HCT116 (cell line): ENCODE data around the gene CNTN5. TPM values are rescaled to one million over a fixed set of nuclear protein-coding genes. Genes with fewer than 3 reads are reported as not detected.
"Not testable (repeated sequence)": the region's sequence is repeated elsewhere in the genome, so short reads cannot be mapped to it uniquely, and the experiment has no call there.

ENCODE experiments used
- ATAC-seq: fragments of 200-7000 bp; cut with Tn5 transposase; 2 replicates; pipeline ENCODE4 v1.9.1; 2020; ENCODE audit warnings: mild to moderate bottlenecking, moderate library complexity
- BruUV-seq: library from RNA; stranded (reverse); fragments of 400-500 nt; replicated peaks from 2 replicates; lab custom pipeline; 2021; lab: Mats Ljungman, UMichigan
- CTCF ChIA-PET: fragments of 300-600 bp; sonication (Branson Sonifier 250); formaldehyde crosslinking; loops from one replicate; lab custom pipeline; 2021; ENCODE audit warnings: antibody characterized with exemption; lab: Charles Lee
- POLR2A ChIA-PET: fragments of 300-600, 350-600 bp; sonication (Branson Sonifier 250); formaldehyde crosslinking; loops from one replicate; lab custom pipeline; 2021; ENCODE audit warnings: antibody characterized with exemption; lab: Charles Lee
- RAD21 ChIA-PET, 2 experiments: fragments of 300-600 bp; sonication (Branson Sonifier 250); formaldehyde crosslinking; loops; one replicate each; lab custom pipeline; 2023; ENCODE audit warnings: low total read pairs in 2 of 2; ENCODE audit not compliant: uncharacterized antibody in 2 of 2, unreplicated experiment in 2 of 2, low non-redundant PET in 1 of 2; lab: Charles Lee
- DNase-seq: peaks from one replicate; pipeline ENCODE4 v3.0.0-alpha.2; 2010; ENCODE audit warnings: low read depth, low spot score
- H2AFZ ChIP-seq: fragments of 200-600 bp; shearing (Covaris generic), sonication (generic); 2 replicates; pipeline ENCODE4 v1.6.1; 2017; ENCODE audit warnings: low read depth, mixed run types, mixed read lengths, antibody characterized with exemption, low read length; ENCODE audit not compliant: poor library complexity, severe bottlenecking
- H3K27ac ChIP-seq: 2 replicates; pipeline ENCODE4 v1.5.1; 2012; ENCODE audit warnings: low read depth, low read length
- H3K27me3 ChIP-seq: fragments of 200-600 bp; sonication (generic); 2 replicates; pipeline ENCODE4 v1.6.1; 2016; ENCODE audit warnings: mixed run types, low read length, mixed read lengths; ENCODE audit not compliant: insufficient read depth
- H3K36me3 ChIP-seq, 2 experiments: fragments of 200-500 bp in 1 of 2; fragments of 200-600 bp in 1 of 2; sonication (Bioruptor generic) in 1 of 2; sonication (generic) in 1 of 2; 2 replicates each; pipeline versions ENCODE4 v1.5.1 to v1.6.1; 2014 to 2016; ENCODE audit warnings: low read length in 2 of 2, inconsistent platforms in 1 of 2, mixed read lengths in 1 of 2, mixed run types in 1 of 2; ENCODE audit not compliant: insufficient read depth in 2 of 2, control insufficient read depth in 1 of 2
- H3K4me1 ChIP-seq, 2 experiments: fragments of 200-600 bp in 1 of 2; sonication (generic) in 1 of 2; 2 replicates each; pipeline versions ENCODE4 v1.5.1 to v1.6.1; 2012 to 2017; ENCODE audit warnings: low read length in 2 of 2, inconsistent platforms in 1 of 2, mild to moderate bottlenecking in 1 of 2, mixed read lengths in 1 of 2, mixed run types in 1 of 2, moderate library complexity in 1 of 2; ENCODE audit not compliant: insufficient read depth in 2 of 2, control insufficient read depth in 1 of 2
- H3K4me2 ChIP-seq: fragments of 200-600 bp; sonication (generic); 2 replicates; pipeline ENCODE4 v1.6.1; 2017; ENCODE audit warnings: mixed run types, low read length, mixed read lengths
- H3K4me3 ChIP-seq, 2 experiments: fragments of 200-600 bp in 1 of 2; sonication (generic) in 1 of 2; replicated peaks in 1 of 2; 2 replicates each; pipeline ENCODE4 v1.5.1; 2011 to 2016; ENCODE audit warnings: low read length in 2 of 2, control low read depth in 1 of 2, low read depth in 1 of 2, mild to moderate bottlenecking in 1 of 2, mixed read lengths in 1 of 2, mixed run types in 1 of 2
- H3K79me2 ChIP-seq: fragments of 200-600 bp; sonication (generic); 2 replicates; pipeline ENCODE4 v1.6.1; 2017; ENCODE audit warnings: mild to moderate bottlenecking, mixed run types, low read length, moderate library complexity, mixed read lengths; ENCODE audit not compliant: insufficient read depth
- H3K9ac ChIP-seq: fragments of 200-600 bp; sonication (generic); 2 replicates; pipeline ENCODE4 v1.6.1; 2016; ENCODE audit warnings: low read length, mixed read lengths
- H3K9me2 ChIP-seq: fragments of 200-600 bp; sonication (generic), shearing (Covaris generic); 2 replicates; pipeline ENCODE4 v1.6.1; 2017; ENCODE audit warnings: mixed run types, mild to moderate bottlenecking, moderate library complexity; ENCODE audit not compliant: insufficient read depth
- H3K9me3 ChIP-seq, 2 experiments: fragments of 200-500 bp in 1 of 2; fragments of 200-600 bp in 1 of 2; sonication (Bioruptor generic) in 1 of 2; sonication (generic) in 1 of 2; 2 replicates each; pipeline ENCODE4 v1.6.1; 2014 to 2017; ENCODE audit warnings: low read length in 2 of 2, mixed read lengths in 2 of 2, inconsistent platforms in 1 of 2, low read depth in 1 of 2, mild to moderate bottlenecking in 1 of 2, mixed run types in 1 of 2, moderate library complexity in 1 of 2; ENCODE audit not compliant: control insufficient read depth in 1 of 2, insufficient read depth in 1 of 2
- H4K20me1 ChIP-seq: fragments of 200-600 bp; sonication (generic), shearing (Covaris generic); 2 replicates; pipeline ENCODE4 v1.6.1; 2017; ENCODE audit warnings: mixed run types, mild to moderate bottlenecking, moderate library complexity; ENCODE audit not compliant: insufficient read depth
- CBX3 ChIP-seq: IDR thresholded peaks from 2 replicates; pipeline ENCODE4 v1.6.1; 2012; ENCODE audit warnings: low read depth
- CEBPB ChIP-seq: IDR thresholded peaks from 2 replicates; pipeline ENCODE4 v1.6.1; 2012; ENCODE audit warnings: low read depth
- EZH2 ChIP-seq: fragments of 200-600 bp; sonication (generic); IDR thresholded peaks from 2 replicates; pipeline ENCODE4 v1.6.1; 2017; ENCODE audit warnings: antibody characterized with exemption, mixed run types
- MAX ChIP-seq: IDR thresholded peaks from 2 replicates; pipeline ENCODE4 v1.6.1; 2012
- RAD21 ChIP-seq: IDR thresholded peaks from 2 replicates; pipeline ENCODE4 v1.6.1; 2012; ENCODE audit warnings: low read depth, mild to moderate bottlenecking
- SP1 ChIP-seq: IDR thresholded peaks from 2 replicates; pipeline ENCODE4 v1.6.1; 2012; ENCODE audit warnings: low read depth
- SRF ChIP-seq: IDR thresholded peaks from 2 replicates; pipeline ENCODE4 v1.6.1; 2012; ENCODE audit warnings: low read depth
- TCF7L2 ChIP-seq: IDR thresholded peaks from 2 replicates; pipeline ENCODE4 v1.7.0; 2011; ENCODE audit warnings: borderline replicate concordance, inconsistent platforms; ENCODE audit not compliant: insufficient read depth, insufficient read length; ENCODE audit errors: extremely low read depth
- YY1 ChIP-seq: IDR thresholded peaks from 2 replicates; pipeline ENCODE4 v1.6.1; 2011; ENCODE audit warnings: low read length, low read depth, moderate library complexity, mild to moderate bottlenecking; ENCODE audit not compliant: insufficient replicate concordance; ENCODE audit errors: extremely low read depth
- ZFX ChIP-seq: fragments of 450-650 bp; IDR thresholded peaks from 2 replicates; pipeline ENCODE4 v1.6.1; 2017
- intact Hi-C: fragments of 100-400 bp; cut with micrococcal nuclease; formaldehyde crosslinking; loops from 2 replicates; pipeline ENCODE4 v1.10.0; 2022
- total RNA-seq: library from RNA; stranded (reverse); gene quantifications from one replicate; pipeline ENCODE4 v1.2.1, GENCODE V29; 2021; ENCODE audit not compliant: unreplicated experiment
- TF ChIP-seq, protein P1 (sequence below): IDR thresholded peaks from 2 replicates; pipeline ENCODE4 v1.6.1; 2011; ENCODE audit warnings: mild to moderate bottlenecking, low read length, moderate library complexity; ENCODE audit not compliant: insufficient replicate concordance; ENCODE audit errors: extremely low read depth

Gene CNTN5
- total RNA-seq, 1 experiment from 2014 or later: not detected

- ATAC-seq: no peak
- POLR2A ChIA-PET: no interaction called here
- BruUV-seq: no TSS peak
These were observed 78.0 kb downstream of the CNTN5 start for GRCh38 chr11:99098751-99099150.

DNA sequence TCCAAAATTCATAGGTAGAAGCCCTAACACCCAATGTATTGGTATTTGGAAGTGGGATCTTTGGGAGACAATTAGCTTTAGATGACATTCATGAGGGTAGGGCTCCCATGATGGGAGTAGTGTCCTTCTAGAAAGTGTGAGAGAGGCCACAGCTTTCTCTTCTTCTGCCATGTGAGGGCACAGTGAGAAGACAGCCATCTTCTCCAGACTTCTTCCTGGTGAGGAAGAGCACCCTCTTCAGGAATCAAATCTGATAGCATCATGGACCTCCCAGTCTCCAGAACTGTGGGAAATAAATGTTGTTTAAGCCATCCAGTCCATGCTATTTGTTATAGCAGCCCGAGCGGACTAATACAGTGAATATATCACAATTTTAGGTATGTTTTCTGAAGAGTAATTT, 96.9 kb downstream of the CNTN5 start:
- no TSS peak for BruUV-seq
- Histone ChIP-seq H3K9ac (no peak overlapping the region), H3K4me3 (no peak overlapping the region), H3K9me2 (no peaks in the 10 kb centered on the region)
- ATAC-seq: no peak
- intact Hi-C loops: no loop called here
- no peak for TF ChIP-seq EZH2
- TF ChIP-seq, all 23 proteins: peak for 0
- ChIA-PET CTCF (no interaction called here), POLR2A (no interaction called here), RAD21 (no interaction called here)
- no peaks in the 10 kb centered on the region for H3K27me3 ChIP-seq
- H3K36me3 ChIP-seq: no peaks in the 10 kb centered on the region
- H4K20me1 ChIP-seq: no peaks in the 10 kb centered on the region
- no peak overlapping the region for H2AFZ ChIP-seq
- H3K27ac ChIP-seq: no peak overlapping the region
- H3K79me2 ChIP-seq: no peaks in the 10 kb centered on the region
- no peak for DNase-seq
- no peaks in the 10 kb centered on the region for H3K4me1 ChIP-seq
- H3K9me3 ChIP-seq: peaks cover 3 to 7% of the 10 kb centered on the region in 2 experiments; a peak in 2 of 4 replicates
- H3K4me2 ChIP-seq: no peak overlapping the region

More at GRCh38 chr11:99098751-99099150, 78.0 kb downstream of the CNTN5 start:
- TF ChIP-seq EZH2 (no peak), MAX (no peak), YY1 (no peak), CEBPB (no peak), ZFX (no peak), TCF7L2 (no peak), SP1 (no peak), CBX3 (no peak), SRF (no peak), RAD21 (no peak)
- TF ChIP-seq, protein P1, sequence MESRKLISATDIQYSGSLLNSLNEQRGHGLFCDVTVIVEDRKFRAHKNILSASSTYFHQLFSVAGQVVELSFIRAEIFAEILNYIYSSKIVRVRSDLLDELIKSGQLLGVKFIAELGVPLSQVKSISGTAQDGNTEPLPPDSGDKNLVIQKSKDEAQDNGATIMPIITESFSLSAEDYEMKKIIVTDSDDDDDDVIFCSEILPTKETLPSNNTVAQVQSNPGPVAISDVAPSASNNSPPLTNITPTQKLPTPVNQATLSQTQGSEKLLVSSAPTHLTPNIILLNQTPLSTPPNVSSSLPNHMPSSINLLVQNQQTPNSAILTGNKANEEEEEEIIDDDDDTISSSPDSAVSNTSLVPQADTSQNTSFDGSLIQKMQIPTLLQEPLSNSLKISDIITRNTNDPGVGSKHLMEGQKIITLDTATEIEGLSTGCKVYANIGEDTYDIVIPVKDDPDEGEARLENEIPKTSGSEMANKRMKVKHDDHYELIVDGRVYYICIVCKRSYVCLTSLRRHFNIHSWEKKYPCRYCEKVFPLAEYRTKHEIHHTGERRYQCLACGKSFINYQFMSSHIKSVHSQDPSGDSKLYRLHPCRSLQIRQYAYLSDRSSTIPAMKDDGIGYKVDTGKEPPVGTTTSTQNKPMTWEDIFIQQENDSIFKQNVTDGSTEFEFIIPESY: no peak
- intact Hi-C loops: no loop called here
- ChIA-PET RAD21 (no interaction called here), CTCF (no interaction called here)
- Histone ChIP-seq H3K27me3 (no peaks in the 10 kb centered on the region), H2AFZ (no peak overlapping the region), H3K4me2 (no peak overlapping the region), H3K36me3 (no peaks in the 10 kb centered on the region), H3K27ac (no peak overlapping the region), H3K9me2 (no peaks in the 10 kb centered on the region), H3K9ac (no peak overlapping the region), H4K20me1 (no peaks in the 10 kb centered on the region), H3K9me3 (peaks cover 7 to 18% of the 10 kb centered on the region in 2 experiments; a peak in 3 of 4 replicates), H3K4me1 (no peaks in the 10 kb centered on the region), H3K79me2 (no peaks in the 10 kb centered on the region), H3K4me3 (no peak overlapping the region)
- no peak for DNase-seq

- H3K9me2 ChIP-seq, intact Hi-C loops, H3K9ac ChIP-seq, H3K4me2 ChIP-seq, POLR2A ChIA-PET, DNase-seq, H3K4me1 ChIP-seq, H2AFZ ChIP-seq, H3K27me3 ChIP-seq, BruUV-seq, H3K4me3 ChIP-seq, H3K36me3 ChIP-seq, ATAC-seq, H3K27ac ChIP-seq, RAD21 ChIA-PET, H3K79me2 ChIP-seq, H4K20me1 ChIP-seq, CTCF ChIA-PET: not testable (repeated sequence)
- H3K9me3 ChIP-seq: peaks cover 0 to 10% of the 10 kb centered on the region in 2 experiments; a peak in 2 of 4 replicates
These were observed 113.1 kb downstream of the CNTN5 start for GRCh38 chr11:99133862-99134261.
